Stimulated activated CD4-positive, alpha-beta T cell treated with anti-CD3 and anti-CD28 coated beads, Interleukin-1b, Interleukin-23, amount 100 ng/mL, for 4 hours (primary cell): ENCODE measurements around the gene IRX3.

ENCODE experiments used
- DNase-seq, 2 donors: peaks; one replicate each; pipeline ENCODE4 v3.0.0-alpha.2; 2020; ENCODE audit warnings: low read depth in 2 of 2

The IRX3 gene

GRCh38 chr16:54286366-54287130, at the start of gene IRX3:
TSS of gene IRX3 (minus strand) at chr16:54286787. CDS start at chr16:54286050, 737 bp downstream.
- DNase-seq: no peak

- DNase-seq: no peak
These were observed 48.6 kb upstream of the IRX3 start for GRCh38 chr16:54335230-54335629.

- no peak for DNase-seq
These were observed 47.6 kb upstream of the IRX3 start for GRCh38 chr16:54334208-54334607.

GRCh38 chr16:54331241-54332002, 44.8 kb upstream of the IRX3 start:
- no peak for DNase-seq

- no peak for DNase-seq
These were observed 41.0 kb upstream of the IRX3 start for GRCh38 chr16:54327609-54328008.

- DNase-seq: no peak
These were observed 39.7 kb upstream of the IRX3 start for GRCh38 chr16:54326266-54326662.

GRCh38 chr16:54325616-54326265, 39.2 kb upstream of the IRX3 start:
- no peak for DNase-seq

GRCh38 chr16:54324716-54325115, 38.1 kb upstream of the IRX3 start:
- DNase-seq: no peak

GRCh38 chr16:54320697-54321340, 34.2 kb upstream of the IRX3 start:
- DNase-seq: no peak

GRCh38 chr16:54318941-54319340, 32.4 kb upstream of the IRX3 start:
- no peak for DNase-seq

- no peak for DNase-seq
These were observed 30.6 kb upstream of the IRX3 start for GRCh38 chr16:54317101-54317611.

- DNase-seq: no peak
These were observed 29.7 kb upstream of the IRX3 start for GRCh38 chr16:54316095-54316889.

GRCh38 chr16:54313789-54314188, 27.2 kb upstream of the IRX3 start:
- no peak for DNase-seq

- no peak for DNase-seq
These were observed 26.0 kb upstream of the IRX3 start for GRCh38 chr16:54312502-54312991.

- no peak for DNase-seq
These were observed 22.8 kb upstream of the IRX3 start for GRCh38 chr16:54309341-54309740.

GRCh38 chr16:54305080-54305479, 18.5 kb upstream of the IRX3 start:
- DNase-seq: no peak

GRCh38 chr16:54303613-54304012, 17.0 kb upstream of the IRX3 start:
- no peak for DNase-seq

- DNase-seq: no peak
These were observed 10.6 kb upstream of the IRX3 start for GRCh38 chr16:54297154-54297553.

GRCh38 chr16:54296543-54296942, 10.0 kb upstream of the IRX3 start:
- DNase-seq: no peak

- DNase-seq: no peak
These were observed 5.3 kb upstream of the IRX3 start for GRCh38 chr16:54291656-54292487.
